ENCODE measurements around the gene MFGE8. TPM values are rescaled to one million over a fixed set of nuclear protein-coding genes. Genes with fewer than 3 reads are reported as not detected.

Gene MFGE8
- total RNA-seq, 1 experiment from 2014 or later, result 35.5 TPM

GRCh38 chr15:88908697-88909621, 4.2 kb downstream of the MFGE8 start:
- Mint-ChIP-seq H3K9me3 (ENCODE audit: low read depth, unreplicated experiment) (no peaks in the 10 kb centered on the region), H3K4me3 (ENCODE audit: low read depth, unreplicated experiment) (no peak overlapping the region), H3K36me3 (ENCODE audit: insufficient read depth, unreplicated experiment) (peaks cover 16% of the 10 kb centered on the region), H3K27me3 (ENCODE audit: unreplicated experiment) (no peaks in the 10 kb centered on the region), H3K27ac (ENCODE audit: unreplicated experiment) (no peak overlapping the region), H3K4me1 (ENCODE audit: low read depth, unreplicated experiment) (peaks cover 19% of the 10 kb centered on the region)
- BruUV-seq (replicated peaks), result no TSS peak
- TF ChIP-seq, protein P1, sequence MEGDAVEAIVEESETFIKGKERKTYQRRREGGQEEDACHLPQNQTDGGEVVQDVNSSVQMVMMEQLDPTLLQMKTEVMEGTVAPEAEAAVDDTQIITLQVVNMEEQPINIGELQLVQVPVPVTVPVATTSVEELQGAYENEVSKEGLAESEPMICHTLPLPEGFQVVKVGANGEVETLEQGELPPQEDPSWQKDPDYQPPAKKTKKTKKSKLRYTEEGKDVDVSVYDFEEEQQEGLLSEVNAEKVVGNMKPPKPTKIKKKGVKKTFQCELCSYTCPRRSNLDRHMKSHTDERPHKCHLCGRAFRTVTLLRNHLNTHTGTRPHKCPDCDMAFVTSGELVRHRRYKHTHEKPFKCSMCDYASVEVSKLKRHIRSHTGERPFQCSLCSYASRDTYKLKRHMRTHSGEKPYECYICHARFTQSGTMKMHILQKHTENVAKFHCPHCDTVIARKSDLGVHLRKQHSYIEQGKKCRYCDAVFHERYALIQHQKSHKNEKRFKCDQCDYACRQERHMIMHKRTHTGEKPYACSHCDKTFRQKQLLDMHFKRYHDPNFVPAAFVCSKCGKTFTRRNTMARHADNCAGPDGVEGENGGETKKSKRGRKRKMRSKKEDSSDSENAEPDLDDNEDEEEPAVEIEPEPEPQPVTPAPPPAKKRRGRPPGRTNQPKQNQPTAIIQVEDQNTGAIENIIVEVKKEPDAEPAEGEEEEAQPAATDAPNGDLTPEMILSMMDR (IDR thresholded peaks at IDR 0.05; ENCODE audit: unreplicated experiment), result no peak
- CTCF ChIA-PET, result interaction anchor here (1.0 kb wide), 1 partner anchor 108 kb away, joined by 3 read pairs; no protein-coding TSS in a partner anchor
- DNase-seq, result no peak
- intact Hi-C loops (cut with micrococcal nuclease; ENCODE audit: unreplicated experiment), result no loop called here

GRCh38 chr15:88908123-88908522, 5.1 kb downstream of the MFGE8 start:
- Mint-ChIP-seq H3K4me3 (ENCODE audit: low read depth, unreplicated experiment) (no peak overlapping the region), H3K36me3 (ENCODE audit: insufficient read depth, unreplicated experiment) (peaks cover 10% of the 10 kb centered on the region), H3K27me3 (ENCODE audit: unreplicated experiment) (no peaks in the 10 kb centered on the region), H3K27ac (ENCODE audit: unreplicated experiment) (no peak overlapping the region), H3K9me3 (ENCODE audit: low read depth, unreplicated experiment) (no peaks in the 10 kb centered on the region), H3K4me1 (ENCODE audit: low read depth, unreplicated experiment) (peaks cover 19% of the 10 kb centered on the region)
- TF ChIP-seq, protein P1 (IDR thresholded peaks at IDR 0.05; ENCODE audit: unreplicated experiment), result no peak
- DNase-seq, result no peak
- no TSS peak for BruUV-seq (replicated peaks)
- intact Hi-C loops (cut with micrococcal nuclease; ENCODE audit: unreplicated experiment), result no loop called here
- CTCF ChIA-PET, result interaction anchor here (1.0 kb wide), 1 partner anchor 109 kb away, joined by 3 read pairs; no protein-coding TSS in a partner anchor

- intact Hi-C loops (cut with micrococcal nuclease; ENCODE audit: unreplicated experiment), result no loop called here
- no peak for DNase-seq
- TF ChIP-seq, protein P1 (IDR thresholded peaks at IDR 0.05; ENCODE audit: unreplicated experiment), result no peak
- no peak overlapping the region for H3K4me3 Mint-ChIP-seq (ENCODE audit: low read depth, unreplicated experiment)
- peaks cover 16% of the 10 kb centered on the region for H3K4me1 Mint-ChIP-seq (ENCODE audit: low read depth, unreplicated experiment)
- H3K36me3 Mint-ChIP-seq (ENCODE audit: insufficient read depth, unreplicated experiment), result peaks cover 4% of the 10 kb centered on the region
- no peaks in the 10 kb centered on the region for H3K27me3 Mint-ChIP-seq (ENCODE audit: unreplicated experiment)
- no peak overlapping the region for H3K27ac Mint-ChIP-seq (ENCODE audit: unreplicated experiment)
- CTCF ChIA-PET, result no interaction called here
- no peaks in the 10 kb centered on the region for H3K9me3 Mint-ChIP-seq (ENCODE audit: low read depth, unreplicated experiment)
- BruUV-seq (replicated peaks), result no TSS peak
Observed at GRCh38 chr15:88907111-88907510, 6.1 kb downstream of the MFGE8 start.

DNA sequence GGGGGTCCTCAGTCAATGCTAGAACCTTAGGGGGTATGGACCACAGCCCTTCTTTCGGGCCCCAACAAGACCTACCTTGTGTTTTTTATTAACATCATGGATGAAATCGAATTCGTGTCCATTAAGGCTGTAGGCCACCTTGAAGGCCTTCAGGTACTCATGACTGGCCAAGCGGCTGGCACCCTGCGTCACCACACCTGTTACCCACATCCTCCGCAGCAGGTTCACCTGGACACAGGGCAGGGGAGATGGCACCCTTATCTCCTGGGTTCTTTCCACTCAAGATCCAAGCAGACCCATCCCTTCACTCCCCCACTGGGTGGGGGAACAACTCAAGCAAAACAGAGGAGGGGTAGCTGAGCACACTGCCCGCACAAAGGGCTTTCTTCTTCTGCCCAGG, 6.6 kb downstream of the MFGE8 start:
- DNase-seq, result no peak
- Mint-ChIP-seq H3K9me3 (ENCODE audit: low read depth, unreplicated experiment) (no peaks in the 10 kb centered on the region), H3K4me3 (ENCODE audit: low read depth, unreplicated experiment) (no peak overlapping the region), H3K27ac (ENCODE audit: unreplicated experiment) (no peak overlapping the region), H3K36me3 (ENCODE audit: insufficient read depth, unreplicated experiment) (no peaks in the 10 kb centered on the region), H3K4me1 (ENCODE audit: low read depth, unreplicated experiment) (peaks cover 10% of the 10 kb centered on the region), H3K27me3 (ENCODE audit: unreplicated experiment) (no peaks in the 10 kb centered on the region)
- BruUV-seq (replicated peaks), result no TSS peak
- TF ChIP-seq, protein P1 (IDR thresholded peaks at IDR 0.05; ENCODE audit: unreplicated experiment), result no peak
- intact Hi-C loops (cut with micrococcal nuclease; ENCODE audit: unreplicated experiment), result no loop called here
- CTCF ChIA-PET, result no interaction called here
